OCI-M1 (cell line): Measurements from ENCODE around the gene RAMP1.

Source experiments
- DNase-seq: peaks from one replicate; lab custom pipeline; 2025; lab: John Stamatoyannopoulos, UW

RAMP1 gene

GRCh38 chr2:237895544-237896506, 36.4 kb downstream of the RAMP1 start:
- no peak for DNase-seq

- DNase-seq, result no peak
Measured at GRCh38 chr2:237896507-237896892, 37.1 kb downstream of the RAMP1 start.

GRCh38 chr2:237896956-237897355, 37.5 kb downstream of the RAMP1 start:
- no peak for DNase-seq

GRCh38 chr2:237898057-237898414, 38.6 kb downstream of the RAMP1 start:
- no peak for DNase-seq

GRCh38 chr2:237900891-237901831, 41.7 kb downstream of the RAMP1 start:
- DNase-seq, result no peak

DNA sequence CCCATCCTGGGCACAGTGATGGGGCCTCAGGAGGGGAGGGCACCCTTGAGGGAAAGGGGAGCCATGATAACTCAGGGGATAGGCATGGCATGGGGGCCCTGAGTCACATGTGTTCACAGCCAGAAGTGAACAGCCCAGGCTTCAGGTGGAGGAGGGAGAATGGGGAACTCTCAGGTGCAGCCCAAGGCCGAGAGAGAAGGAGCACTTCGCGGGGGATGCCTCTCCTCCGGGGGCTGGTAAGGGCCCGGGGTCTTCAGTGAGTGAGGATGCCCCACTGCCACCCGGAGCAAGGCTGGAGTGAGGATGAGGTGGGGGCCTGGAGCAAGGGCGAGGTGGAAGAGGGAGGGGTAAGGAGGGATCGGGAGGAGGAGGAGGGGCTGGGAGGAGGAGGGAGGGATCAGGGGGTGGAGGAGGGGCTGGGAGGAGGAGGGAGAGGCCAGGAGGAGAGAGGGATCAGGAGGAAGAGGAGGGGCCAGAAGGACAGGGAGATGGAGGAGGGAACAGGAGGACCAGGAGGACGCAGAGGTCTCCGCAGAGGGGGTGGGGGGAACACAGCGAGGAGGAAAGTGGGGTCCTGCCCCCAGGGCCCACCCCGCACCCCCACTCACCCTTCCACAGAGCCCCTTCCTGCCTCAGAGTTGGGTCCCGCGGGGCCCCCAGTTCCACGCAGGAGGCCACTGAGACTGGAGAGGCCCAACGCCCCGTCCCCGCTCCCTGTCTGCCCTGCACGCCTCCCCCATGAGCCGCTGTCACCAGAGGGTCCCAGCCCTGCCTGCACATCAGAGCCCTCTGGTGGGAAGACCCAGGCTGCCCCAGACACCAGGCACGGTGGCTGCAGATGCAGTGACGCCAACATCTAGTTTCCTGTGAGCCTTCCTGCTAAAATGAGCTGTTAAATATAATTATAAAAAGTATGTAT, 42.8 kb downstream of the RAMP1 start:
- DNase-seq, result no peak

DNA sequence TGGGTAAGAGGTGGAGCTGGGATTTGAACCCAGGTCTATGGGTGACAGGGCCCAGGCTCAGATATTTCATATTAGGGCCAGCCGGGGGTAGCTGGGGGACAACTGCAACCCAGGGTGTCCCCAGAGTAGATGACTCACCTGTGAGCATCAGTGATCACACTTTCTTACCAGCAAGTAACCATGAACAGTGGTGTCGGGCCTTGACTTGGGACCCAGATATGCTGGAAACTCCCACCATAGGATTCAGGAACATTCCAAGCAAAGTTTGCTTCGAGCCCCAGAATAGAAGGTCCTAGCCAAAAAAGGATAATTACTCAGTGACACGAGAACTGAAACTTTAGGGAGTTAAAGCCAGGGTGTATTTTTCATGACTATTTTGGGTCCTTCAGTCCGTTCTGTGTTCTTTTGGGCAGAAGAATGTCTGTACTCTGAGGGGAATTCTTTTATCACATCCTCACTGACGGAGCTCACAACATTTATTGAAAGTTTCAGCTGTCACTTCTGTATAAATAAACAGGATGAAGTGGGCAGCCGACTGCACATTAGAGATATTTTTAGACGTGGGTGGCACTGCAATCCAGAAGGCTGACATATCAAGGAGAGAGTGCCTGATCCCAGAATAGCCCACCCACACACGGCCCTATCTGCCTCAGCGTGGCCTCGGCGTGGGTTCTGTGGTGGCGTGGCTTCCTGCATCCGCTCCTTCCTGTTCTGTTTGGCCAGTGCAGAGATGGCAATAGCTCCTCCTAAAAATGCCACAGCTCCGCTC, 45.6 kb downstream of the RAMP1 start:
- peak; percentile 67 for DNase-seq

DNA sequence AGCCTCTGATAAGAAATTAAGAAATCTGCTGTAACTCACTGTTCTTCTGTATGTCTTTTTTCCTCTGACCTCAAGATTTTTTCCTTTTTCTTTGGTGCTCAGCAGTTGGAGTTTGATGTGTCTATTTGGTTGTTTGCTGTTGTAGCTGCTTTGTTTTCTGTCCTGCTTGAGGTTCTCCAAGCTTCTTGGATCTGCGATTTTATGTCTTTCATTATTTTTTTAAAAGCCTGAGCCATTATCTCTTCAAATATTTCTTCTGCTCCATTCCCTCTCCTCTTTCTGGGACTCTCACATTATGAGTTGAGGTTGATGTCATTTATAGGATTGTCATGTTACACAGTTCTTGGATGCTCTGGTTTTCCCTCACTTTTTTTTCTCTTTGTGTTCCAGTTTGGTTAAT, 47.7 kb downstream of the RAMP1 start:
- DNase-seq, result peak; percentile 5

DNA sequence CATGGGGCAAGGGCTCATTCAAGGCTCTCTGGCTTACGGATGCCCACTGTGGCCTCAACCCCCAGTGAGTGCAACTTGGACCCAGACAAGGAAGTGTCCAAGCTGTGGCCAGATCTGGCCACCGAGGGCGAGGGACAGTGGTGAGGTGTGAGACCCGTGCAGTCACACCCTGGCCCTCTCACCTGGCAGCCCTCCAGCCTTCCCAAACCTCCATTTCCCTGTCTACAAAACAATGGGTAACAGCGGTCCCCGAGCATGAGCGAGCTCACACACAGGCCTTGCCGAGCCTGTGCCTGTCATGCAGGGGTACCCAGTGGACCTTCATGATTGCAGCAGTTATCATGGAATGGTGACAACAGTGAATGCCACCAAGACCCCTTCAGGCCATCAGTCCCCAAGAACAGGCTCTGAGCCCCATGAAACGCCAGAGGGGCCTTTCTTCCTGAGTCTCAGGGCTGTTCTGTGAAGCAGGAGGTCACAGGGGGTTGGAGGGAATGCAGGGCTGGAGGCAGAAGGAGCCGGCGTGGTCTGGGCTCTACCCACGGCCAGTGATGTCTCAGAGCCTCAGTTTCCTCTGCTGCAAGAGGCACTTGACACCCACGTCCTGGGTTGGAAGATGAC, 49.8 kb downstream of the RAMP1 start:
- no peak for DNase-seq

GRCh38 chr2:237909801-237910475, 50.5 kb downstream of the RAMP1 start:
- no peak for DNase-seq

- no peak for DNase-seq
Measured at GRCh38 chr2:237910576-237911362, 51.3 kb downstream of the RAMP1 start.

GRCh38 chr2:237911363-237912017, 52.1 kb downstream of the RAMP1 start:
- DNase-seq, result no peak

- DNase-seq, result no peak
Measured at GRCh38 chr2:237912271-237913192, 53.1 kb downstream of the RAMP1 start.

GRCh38 chr2:237913193-237913917, 53.9 kb downstream of the RAMP1 start:
- no peak for DNase-seq

- DNase-seq, result no peak
Measured at GRCh38 chr2:237915576-237915975, 56.2 kb downstream of the RAMP1 start.

DNA sequence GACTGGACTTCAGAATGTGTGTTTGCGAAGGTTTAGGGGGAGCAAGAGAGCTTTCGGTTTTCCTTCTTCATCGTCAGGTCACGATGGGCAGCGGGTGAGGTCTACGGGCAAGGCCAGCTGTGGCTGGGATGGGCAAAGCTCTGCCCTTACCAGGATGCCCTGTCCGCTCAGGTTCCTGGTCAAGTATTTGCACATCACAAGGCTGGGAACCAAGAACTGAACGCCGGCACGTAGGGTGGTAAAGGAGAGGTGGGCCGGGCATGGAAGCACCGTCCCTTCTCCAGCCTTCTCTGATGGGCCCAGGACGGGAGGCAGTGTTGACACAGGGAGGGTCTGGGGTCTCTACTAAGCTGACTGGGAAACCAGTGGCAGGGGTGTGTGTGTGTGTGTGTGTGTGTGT, 56.9 kb downstream of the RAMP1 start:
- no peak for DNase-seq
